Neural progenitor cell (in vitro differentiated cells): Measurements from ENCODE around the gene DSTN. TPM values are rescaled to one million over a fixed set of nuclear protein-coding genes. Genes with fewer than 3 reads are reported as not detected.

Experiments used
- DNase-seq: peaks from one replicate; pipeline ENCODE4 v3.0.0-alpha.2; 2016; ENCODE audit warnings: low spot score
- H2AFZ ChIP-seq: fragments of 200-600 bp; sonication (generic); replicated peaks from 2 replicates; pipeline ENCODE4 v1.6.1; 2016; ENCODE audit warnings: antibody characterized with exemption
- H3F3A ChIP-seq: fragments of 200-600 bp; sonication (generic); 2 replicates; pipeline ENCODE4 v1.6.1; 2016; ENCODE audit warnings: antibody characterized with exemption, low read depth
- H3K27ac ChIP-seq: fragments of 200-600 bp; sonication (generic); 2 replicates; pipeline ENCODE4 v1.5.1; 2016; ENCODE audit warnings: mild to moderate bottlenecking
- H3K27me3 ChIP-seq: fragments of 200-600 bp; sonication (generic); 2 replicates; pipeline ENCODE4 v1.6.1; 2016; ENCODE audit warnings: mild to moderate bottlenecking, moderate library complexity
- H3K36me3 ChIP-seq: fragments of 200-600 bp; sonication (generic); 2 replicates; pipeline ENCODE4 v1.5.1; 2016
- H3K4me1 ChIP-seq: fragments of 200-600 bp; sonication (generic); 2 replicates; pipeline ENCODE4 v1.6.1; 2016; ENCODE audit warnings: mixed run types
- H3K4me2 ChIP-seq: fragments of 200-600 bp; sonication (generic); 2 replicates; pipeline ENCODE4 v1.6.1; 2016
- H3K4me3 ChIP-seq: fragments of 200-600 bp; sonication (generic); 2 replicates; pipeline ENCODE4 v1.5.1; 2016
- H3K79me2 ChIP-seq: fragments of 200-600 bp; sonication (generic); 2 replicates; pipeline ENCODE4 v1.6.1; 2016; ENCODE audit warnings: low read depth
- H3K9ac ChIP-seq: fragments of 200-600 bp; sonication (generic); 2 replicates; pipeline ENCODE4 v1.6.1; 2016
- H3K9me3 ChIP-seq: fragments of 200-600 bp; sonication (generic); 2 replicates; pipeline ENCODE4 v1.5.1; 2016; ENCODE audit warnings: low read depth
- H4K20me1 ChIP-seq: fragments of 200-600 bp; sonication (generic); 2 replicates; pipeline ENCODE4 v1.6.1; 2016; ENCODE audit warnings: low read depth
- H3K27ac Mint-ChIP-seq: 3 replicates; pipeline ENCODE4 v1.8.0; 2021; ENCODE audit warnings: mixed read lengths
- H3K27me3 Mint-ChIP-seq: 2 replicates; pipeline ENCODE4 v1.8.0; 2022; ENCODE audit warnings: low read depth, mild to moderate bottlenecking, inconsistent platforms, moderate library complexity, mixed read lengths; ENCODE audit not compliant: insufficient read depth
- H3K36me3 Mint-ChIP-seq: 3 replicates; pipeline ENCODE4 v1.8.0; 2021; ENCODE audit warnings: mixed read lengths
- H3K4me1 Mint-ChIP-seq: 3 replicates; pipeline ENCODE4 v1.8.0; 2021; ENCODE audit warnings: mixed read lengths
- H3K4me3 Mint-ChIP-seq: 3 replicates; pipeline ENCODE4 v1.8.0; 2021; ENCODE audit warnings: mild to moderate bottlenecking, moderate library complexity, mixed read lengths
- H3K9me3 Mint-ChIP-seq: 3 replicates; pipeline ENCODE4 v1.8.0; 2020; ENCODE audit warnings: mixed read lengths
- EZH2 ChIP-seq: fragments of 200-600 bp; sonication (generic); IDR thresholded peaks from 2 replicates; pipeline ENCODE4 v1.6.1; 2017; ENCODE audit warnings: antibody characterized with exemption, mild to moderate bottlenecking, moderate library complexity
- EZH2phosphoT487 ChIP-seq: fragments of 200-600 bp; sonication (generic); IDR thresholded peaks from 2 replicates; pipeline ENCODE4 v1.6.1; 2017; ENCODE audit warnings: antibody characterized with exemption
- total RNA-seq: library from RNA; depleted of rRNA; stranded (reverse); fragments of >200 nt; gene quantifications from 2 replicates; pipeline ENCODE4 v1.2.3, GENCODE V29; 2015; ENCODE audit warnings: low replicate concordance
- TF ChIP-seq, protein P1 (sequence below): fragments of 200-600 bp; sonication (generic); IDR thresholded peaks from 2 replicates; pipeline ENCODE4 v1.5.1; 2017; ENCODE audit warnings: antibody characterized with exemption, mild to moderate bottlenecking

The DSTN gene
- total RNA-seq, 1 donor from 2014 or later = 158 TPM

GRCh38 chr20:17630151-17630805, 60.4 kb downstream of the DSTN start:
- no peaks in the 10 kb centered on the region for H3F3A ChIP-seq
- no peak overlapping the region for H3K4me3 Mint-ChIP-seq
- H3K4me2 ChIP-seq = no peak overlapping the region
- TF ChIP-seq, protein P1, sequence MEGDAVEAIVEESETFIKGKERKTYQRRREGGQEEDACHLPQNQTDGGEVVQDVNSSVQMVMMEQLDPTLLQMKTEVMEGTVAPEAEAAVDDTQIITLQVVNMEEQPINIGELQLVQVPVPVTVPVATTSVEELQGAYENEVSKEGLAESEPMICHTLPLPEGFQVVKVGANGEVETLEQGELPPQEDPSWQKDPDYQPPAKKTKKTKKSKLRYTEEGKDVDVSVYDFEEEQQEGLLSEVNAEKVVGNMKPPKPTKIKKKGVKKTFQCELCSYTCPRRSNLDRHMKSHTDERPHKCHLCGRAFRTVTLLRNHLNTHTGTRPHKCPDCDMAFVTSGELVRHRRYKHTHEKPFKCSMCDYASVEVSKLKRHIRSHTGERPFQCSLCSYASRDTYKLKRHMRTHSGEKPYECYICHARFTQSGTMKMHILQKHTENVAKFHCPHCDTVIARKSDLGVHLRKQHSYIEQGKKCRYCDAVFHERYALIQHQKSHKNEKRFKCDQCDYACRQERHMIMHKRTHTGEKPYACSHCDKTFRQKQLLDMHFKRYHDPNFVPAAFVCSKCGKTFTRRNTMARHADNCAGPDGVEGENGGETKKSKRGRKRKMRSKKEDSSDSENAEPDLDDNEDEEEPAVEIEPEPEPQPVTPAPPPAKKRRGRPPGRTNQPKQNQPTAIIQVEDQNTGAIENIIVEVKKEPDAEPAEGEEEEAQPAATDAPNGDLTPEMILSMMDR = no peak
- no peak for TF ChIP-seq EZH2
- no peak for TF ChIP-seq EZH2phosphoT487
- H3K4me3 ChIP-seq = no peak overlapping the region
- no peaks in the 10 kb centered on the region for H3K9me3 ChIP-seq
- no peaks in the 10 kb centered on the region for H3K4me1 ChIP-seq
- H3K79me2 ChIP-seq = no peaks in the 10 kb centered on the region
- no peaks in the 10 kb centered on the region for H3K27me3 ChIP-seq
- no peak overlapping the region for H3K9ac ChIP-seq
- H3K36me3 Mint-ChIP-seq = peaks cover 17% of the 10 kb centered on the region
- H3K27ac Mint-ChIP-seq = no peak overlapping the region
- H3K27me3 Mint-ChIP-seq = peaks cover 10% of the 10 kb centered on the region
- H3K4me1 Mint-ChIP-seq = peaks cover 5% of the 10 kb centered on the region
- peaks cover 5% of the 10 kb centered on the region for H4K20me1 ChIP-seq
- no peak for DNase-seq
- H3K36me3 ChIP-seq = no peaks in the 10 kb centered on the region
- no peaks in the 10 kb centered on the region for H3K9me3 Mint-ChIP-seq
- H2AFZ ChIP-seq = no peak overlapping the region
- H3K27ac ChIP-seq = no peak overlapping the region

- no peaks in the 10 kb centered on the region for H3K36me3 ChIP-seq
- H3K9ac ChIP-seq = no peak overlapping the region
- no peaks in the 10 kb centered on the region for H3K27me3 ChIP-seq
- H3K79me2 ChIP-seq = no peaks in the 10 kb centered on the region
- no peaks in the 10 kb centered on the region for H3K9me3 ChIP-seq
- peaks cover under 1% of the 10 kb centered on the region for H3K4me1 ChIP-seq
- no peak overlapping the region for H3K4me3 Mint-ChIP-seq
- no peak for DNase-seq
- TF ChIP-seq, protein P1 = no peak
- no peak for TF ChIP-seq EZH2phosphoT487
- TF ChIP-seq EZH2 = no peak
- no peak overlapping the region for H3K4me3 ChIP-seq
- no peaks in the 10 kb centered on the region for H3K9me3 Mint-ChIP-seq
- H2AFZ ChIP-seq = no peak overlapping the region
- H3K27me3 Mint-ChIP-seq = peaks cover 10% of the 10 kb centered on the region
- H3F3A ChIP-seq = no peaks in the 10 kb centered on the region
- H4K20me1 ChIP-seq = peaks cover 7% of the 10 kb centered on the region
- no peak overlapping the region for H3K27ac Mint-ChIP-seq
- H3K4me2 ChIP-seq = no peak overlapping the region
- H3K4me1 Mint-ChIP-seq = peaks cover 9% of the 10 kb centered on the region
- peaks cover 17% of the 10 kb centered on the region for H3K36me3 Mint-ChIP-seq
- H3K27ac ChIP-seq = no peak overlapping the region
Measured at GRCh38 chr20:17630806-17631195, 60.9 kb downstream of the DSTN start.

GRCh38 chr20:17631576-17632319, 61.9 kb downstream of the DSTN start:
- Histone ChIP-seq H2AFZ (no peak overlapping the region), H4K20me1 (peaks cover 14% of the 10 kb centered on the region), H3K9me3 (no peaks in the 10 kb centered on the region), H3K36me3 (no peaks in the 10 kb centered on the region), H3K4me3 (no peak overlapping the region), H3K9ac (no peak overlapping the region), H3K4me2 (no peak overlapping the region), H3K27ac (no peak overlapping the region), H3K4me1 (peaks cover 10% of the 10 kb centered on the region), H3K79me2 (no peaks in the 10 kb centered on the region), H3K27me3 (no peaks in the 10 kb centered on the region), H3F3A (no peaks in the 10 kb centered on the region)
- no peak for TF ChIP-seq EZH2phosphoT487
- no peak for TF ChIP-seq EZH2
- TF ChIP-seq, protein P1 = no peak
- Mint-ChIP-seq H3K9me3 (no peaks in the 10 kb centered on the region), H3K27me3 (peaks cover 10% of the 10 kb centered on the region), H3K4me3 (no peak overlapping the region), H3K36me3 (peaks cover 13% of the 10 kb centered on the region), H3K27ac (no peak overlapping the region), H3K4me1 (peaks cover 19% of the 10 kb centered on the region)
- DNase-seq = no peak
